WTC11 (cell line): ENCODE data around the gene CLEC2B. TPM values are rescaled to one million over a fixed set of nuclear protein-coding genes. Genes with fewer than 3 reads are reported as not detected.

Experiments used
- ATAC-seq: fragments of 200-7000 bp; cut with Tn5 transposase; 2 replicates; pipeline ENCODE4 v1.10.0; 2021; ENCODE audit warnings: mild to moderate bottlenecking, moderate library complexity
- CTCF ChIA-PET: fragments of 300-600 bp; sonication (Branson Sonifier 250); formaldehyde crosslinking; loops from one replicate; lab custom pipeline; 2021; ENCODE audit warnings: antibody characterized with exemption; lab: Charles Lee
- POLR2A ChIA-PET: fragments of 350-600 bp; sonication (Branson Sonifier 250); formaldehyde crosslinking; loops from one replicate; lab custom pipeline; 2021; ENCODE audit warnings: antibody characterized with exemption; lab: Charles Lee
- DNase-seq: peaks from one replicate; pipeline ENCODE4 v3.0.0; 2021; ENCODE audit warnings: low spot score
- H3K27ac Mint-ChIP-seq: 2 replicates; pipeline ENCODE4 v1.8.0; 2021; ENCODE audit warnings: mixed read lengths
- H3K27me3 Mint-ChIP-seq: 2 replicates; pipeline ENCODE4 v1.8.0; 2021; ENCODE audit warnings: low read depth, mild to moderate bottlenecking, moderate library complexity, mixed read lengths
- H3K36me3 Mint-ChIP-seq: 2 replicates; pipeline ENCODE4 v1.8.0; 2021; ENCODE audit warnings: mixed read lengths
- H3K4me1 Mint-ChIP-seq: 2 replicates; pipeline ENCODE4 v1.8.0; 2022; ENCODE audit warnings: mixed read lengths
- H3K4me3 Mint-ChIP-seq: 2 replicates; pipeline ENCODE4 v1.8.0; 2021; ENCODE audit warnings: mild to moderate bottlenecking, moderate library complexity, mixed read lengths
- H3K9me3 Mint-ChIP-seq: 2 replicates; pipeline ENCODE4 v1.8.0; 2021; ENCODE audit warnings: mixed read lengths
- ESRRA ChIP-seq: sonication (generic); formaldehyde crosslinking; IDR thresholded peaks from 2 replicates; pipeline ENCODE4 v1.8.1; 2022; ENCODE audit warnings: mild to moderate bottlenecking, missing genetic modification reagents, borderline replicate concordance
- FOXJ3 ChIP-seq: sonication (generic); formaldehyde crosslinking; IDR thresholded peaks from 2 replicates; pipeline ENCODE4 v1.9.0; 2021; ENCODE audit warnings: missing genetic modification reagents, mild to moderate bottlenecking, borderline replicate concordance
- KAT7 ChIP-seq: sonication (generic); formaldehyde crosslinking; IDR thresholded peaks from 2 replicates; pipeline ENCODE4 v1.8.1; 2023; ENCODE audit warnings: missing genetic modification reagents, mild to moderate bottlenecking, borderline replicate concordance
- MYBL2 ChIP-seq: sonication (generic); formaldehyde crosslinking; IDR thresholded peaks from 2 replicates; pipeline ENCODE4 v1.8.1; 2023; ENCODE audit warnings: mild to moderate bottlenecking, moderate library complexity, missing genetic modification reagents
- NFATC4 ChIP-seq: fragments of 250-450 bp; sonication (Bioruptor Pico); IDR thresholded peaks from 2 replicates; pipeline ENCODE4 v1.9.0; 2021; ENCODE audit warnings: mild to moderate bottlenecking
- NFE2L1 ChIP-seq: sonication (generic); formaldehyde crosslinking; IDR thresholded peaks from 2 replicates; pipeline ENCODE4 v1.8.1; 2023; ENCODE audit warnings: missing genetic modification reagents
- NR1H2 ChIP-seq: sonication (generic); formaldehyde crosslinking; IDR thresholded peaks from 2 replicates; pipeline ENCODE4 v1.9.0; 2021; ENCODE audit warnings: mild to moderate bottlenecking, moderate library complexity, missing genetic modification reagents
- TEAD4 ChIP-seq: sonication (generic); formaldehyde crosslinking; IDR thresholded peaks from 2 replicates; pipeline ENCODE4 v1.8.0; 2022; ENCODE audit warnings: mild to moderate bottlenecking, missing genetic modification reagents
- TP53 ChIP-seq: sonication (generic); formaldehyde crosslinking; IDR thresholded peaks from 2 replicates; pipeline ENCODE4 v1.8.1; 2023; ENCODE audit warnings: mild to moderate bottlenecking, missing genetic modification reagents
- ZNF121 ChIP-seq: sonication (generic); formaldehyde crosslinking; IDR thresholded peaks from 2 replicates; pipeline ENCODE4 v1.8.0; 2023; ENCODE audit warnings: missing genetic modification reagents
- ZNF219 ChIP-seq: sonication (generic); formaldehyde crosslinking; IDR thresholded peaks from 2 replicates; pipeline ENCODE4 v1.8.0; 2023; ENCODE audit warnings: missing genetic modification reagents, mild to moderate bottlenecking, borderline replicate concordance
- ZNF263 ChIP-seq: sonication (generic); formaldehyde crosslinking; IDR thresholded peaks from 2 replicates; pipeline ENCODE4 v1.8.1; 2022; ENCODE audit warnings: low read depth, mild to moderate bottlenecking, moderate library complexity, missing genetic modification reagents
- total RNA-seq: library from RNA; stranded (reverse); gene quantifications from 3 replicates; pipeline ENCODE4 v1.2.3, GENCODE V29; 2021
- TF ChIP-seq, protein P1 (sequence below): sonication (generic); formaldehyde crosslinking; IDR thresholded peaks from 2 replicates; pipeline ENCODE4 v1.8.1; 2023; ENCODE audit warnings: mild to moderate bottlenecking, missing genetic modification reagents
- TF ChIP-seq, protein P2 (sequence below): fragments of 250-450 bp; sonication (Bioruptor Pico); IDR thresholded peaks from 2 replicates; pipeline ENCODE4 v2.1.2; 2022; ENCODE audit warnings: mild to moderate bottlenecking, moderate library complexity
- TF ChIP-seq, protein P3 (sequence below): sonication (generic); formaldehyde crosslinking; IDR thresholded peaks from 2 replicates; pipeline ENCODE4 v1.8.1; 2022; ENCODE audit warnings: mild to moderate bottlenecking, moderate library complexity, missing genetic modification reagents
- TF ChIP-seq, protein P4 (sequence below): sonication (generic); formaldehyde crosslinking; IDR thresholded peaks from 2 replicates; pipeline ENCODE4 v1.8.1; 2023; ENCODE audit warnings: mild to moderate bottlenecking, missing genetic modification reagents, borderline replicate concordance
- TF ChIP-seq, protein P5 (sequence below): fragments of 250-450 bp; sonication (Bioruptor Pico); IDR thresholded peaks from 2 replicates; pipeline ENCODE4 v1.9.0; 2021; ENCODE audit warnings: mild to moderate bottlenecking, borderline replicate concordance
- TF ChIP-seq, protein P6 (sequence below): fragments of 200-600 bp; IDR thresholded peaks from 2 replicates; pipeline ENCODE4 v1.8.0; 2022; ENCODE audit warnings: antibody characterized with exemption
- TF ChIP-seq, protein P7 (sequence below): sonication (generic); formaldehyde crosslinking; conservative IDR thresholded peaks from 2 replicates; pipeline ENCODE4 v1.8.1; 2023; ENCODE audit warnings: mild to moderate bottlenecking, low read depth, missing genetic modification reagents, moderate library complexity

The CLEC2B gene
- total RNA-seq, 1 experiment from 2014 or later: 0.20 TPM

DNA sequence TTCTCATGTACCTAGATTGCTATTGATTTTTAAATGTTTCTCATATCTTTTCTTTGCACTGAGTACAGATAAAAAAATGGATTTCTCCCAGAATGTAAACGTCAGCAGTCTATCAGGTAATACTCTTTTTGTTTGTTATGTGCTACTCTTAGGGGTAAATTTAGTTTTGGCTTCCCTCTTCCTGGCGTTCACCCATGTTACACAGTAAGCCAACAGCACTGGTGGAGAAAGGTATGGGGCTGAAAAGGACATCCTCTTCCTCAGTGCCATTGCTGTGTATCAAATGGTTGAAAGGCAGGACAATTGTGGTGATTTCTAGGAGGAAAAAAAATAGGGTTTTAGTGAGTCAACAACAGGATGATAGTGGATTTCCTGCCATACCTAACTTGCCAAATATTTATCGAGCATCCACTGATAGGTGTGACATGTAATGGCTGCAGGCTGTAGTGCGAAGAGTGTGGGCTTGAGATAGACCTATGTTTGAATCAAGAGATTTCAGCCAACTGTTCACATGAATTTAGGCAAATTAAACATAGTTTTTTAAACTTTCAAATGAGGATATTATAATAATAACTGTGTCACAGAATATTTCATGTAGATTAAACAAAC lies 19.6 kb upstream of the CLEC2B start:
- Mint-ChIP-seq H3K27me3 (no peaks in the 10 kb centered on the region), H3K27ac (no peak overlapping the region), H3K4me3 (no peak overlapping the region), H3K4me1 (no peaks in the 10 kb centered on the region), H3K36me3 (no peaks in the 10 kb centered on the region), H3K9me3 (no peaks in the 10 kb centered on the region)
- DNase-seq (no peak), ATAC-seq (no peak)
- CTCF ChIA-PET: no interaction called here
- POLR2A ChIA-PET: no interaction called here
- TF ChIP-seq ZNF219 (CRISPR knock-in tag) (no peak), NR1H2 (CRISPR knock-in tag) (no peak), KAT7 (no peak), NFE2L1 (CRISPR knock-in tag) (no peak), ESRRA (no peak), ZNF263 (CRISPR knock-in tag) (no peak), TEAD4 (CRISPR knock-in tag) (no peak), TP53 (CRISPR knock-in tag) (no peak), MYBL2 (CRISPR knock-in tag) (no peak), NFATC4 (CRISPR knock-in tag) (no peak)
- TF ChIP-seq, protein P1, sequence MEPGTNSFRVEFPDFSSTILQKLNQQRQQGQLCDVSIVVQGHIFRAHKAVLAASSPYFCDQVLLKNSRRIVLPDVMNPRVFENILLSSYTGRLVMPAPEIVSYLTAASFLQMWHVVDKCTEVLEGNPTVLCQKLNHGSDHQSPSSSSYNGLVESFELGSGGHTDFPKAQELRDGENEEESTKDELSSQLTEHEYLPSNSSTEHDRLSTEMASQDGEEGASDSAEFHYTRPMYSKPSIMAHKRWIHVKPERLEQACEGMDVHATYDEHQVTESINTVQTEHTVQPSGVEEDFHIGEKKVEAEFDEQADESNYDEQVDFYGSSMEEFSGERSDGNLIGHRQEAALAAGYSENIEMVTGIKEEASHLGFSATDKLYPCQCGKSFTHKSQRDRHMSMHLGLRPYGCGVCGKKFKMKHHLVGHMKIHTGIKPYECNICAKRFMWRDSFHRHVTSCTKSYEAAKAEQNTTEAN (CRISPR knock-in tag): no peak
- TF ChIP-seq, protein P2, sequence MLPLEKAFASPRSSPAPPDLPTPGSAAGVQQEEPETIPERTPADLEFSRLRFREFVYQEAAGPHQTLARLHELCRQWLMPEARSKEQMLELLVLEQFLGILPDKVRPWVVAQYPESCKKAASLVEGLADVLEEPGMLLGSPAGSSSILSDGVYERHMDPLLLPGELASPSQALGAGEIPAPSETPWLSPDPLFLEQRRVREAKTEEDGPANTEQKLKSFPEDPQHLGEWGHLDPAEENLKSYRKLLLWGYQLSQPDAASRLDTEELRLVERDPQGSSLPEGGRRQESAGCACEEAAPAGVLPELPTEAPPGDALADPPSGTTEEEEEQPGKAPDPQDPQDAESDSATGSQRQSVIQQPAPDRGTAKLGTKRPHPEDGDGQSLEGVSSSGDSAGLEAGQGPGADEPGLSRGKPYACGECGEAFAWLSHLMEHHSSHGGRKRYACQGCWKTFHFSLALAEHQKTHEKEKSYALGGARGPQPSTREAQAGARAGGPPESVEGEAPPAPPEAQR: no peak
- TF ChIP-seq, protein P3, sequence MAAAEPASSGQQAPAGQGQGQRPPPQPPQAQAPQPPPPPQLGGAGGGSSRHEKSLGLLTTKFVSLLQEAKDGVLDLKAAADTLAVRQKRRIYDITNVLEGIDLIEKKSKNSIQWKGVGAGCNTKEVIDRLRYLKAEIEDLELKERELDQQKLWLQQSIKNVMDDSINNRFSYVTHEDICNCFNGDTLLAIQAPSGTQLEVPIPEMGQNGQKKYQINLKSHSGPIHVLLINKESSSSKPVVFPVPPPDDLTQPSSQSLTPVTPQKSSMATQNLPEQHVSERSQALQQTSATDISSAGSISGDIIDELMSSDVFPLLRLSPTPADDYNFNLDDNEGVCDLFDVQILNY (CRISPR knock-in tag): no peak
- TF ChIP-seq, protein P4, sequence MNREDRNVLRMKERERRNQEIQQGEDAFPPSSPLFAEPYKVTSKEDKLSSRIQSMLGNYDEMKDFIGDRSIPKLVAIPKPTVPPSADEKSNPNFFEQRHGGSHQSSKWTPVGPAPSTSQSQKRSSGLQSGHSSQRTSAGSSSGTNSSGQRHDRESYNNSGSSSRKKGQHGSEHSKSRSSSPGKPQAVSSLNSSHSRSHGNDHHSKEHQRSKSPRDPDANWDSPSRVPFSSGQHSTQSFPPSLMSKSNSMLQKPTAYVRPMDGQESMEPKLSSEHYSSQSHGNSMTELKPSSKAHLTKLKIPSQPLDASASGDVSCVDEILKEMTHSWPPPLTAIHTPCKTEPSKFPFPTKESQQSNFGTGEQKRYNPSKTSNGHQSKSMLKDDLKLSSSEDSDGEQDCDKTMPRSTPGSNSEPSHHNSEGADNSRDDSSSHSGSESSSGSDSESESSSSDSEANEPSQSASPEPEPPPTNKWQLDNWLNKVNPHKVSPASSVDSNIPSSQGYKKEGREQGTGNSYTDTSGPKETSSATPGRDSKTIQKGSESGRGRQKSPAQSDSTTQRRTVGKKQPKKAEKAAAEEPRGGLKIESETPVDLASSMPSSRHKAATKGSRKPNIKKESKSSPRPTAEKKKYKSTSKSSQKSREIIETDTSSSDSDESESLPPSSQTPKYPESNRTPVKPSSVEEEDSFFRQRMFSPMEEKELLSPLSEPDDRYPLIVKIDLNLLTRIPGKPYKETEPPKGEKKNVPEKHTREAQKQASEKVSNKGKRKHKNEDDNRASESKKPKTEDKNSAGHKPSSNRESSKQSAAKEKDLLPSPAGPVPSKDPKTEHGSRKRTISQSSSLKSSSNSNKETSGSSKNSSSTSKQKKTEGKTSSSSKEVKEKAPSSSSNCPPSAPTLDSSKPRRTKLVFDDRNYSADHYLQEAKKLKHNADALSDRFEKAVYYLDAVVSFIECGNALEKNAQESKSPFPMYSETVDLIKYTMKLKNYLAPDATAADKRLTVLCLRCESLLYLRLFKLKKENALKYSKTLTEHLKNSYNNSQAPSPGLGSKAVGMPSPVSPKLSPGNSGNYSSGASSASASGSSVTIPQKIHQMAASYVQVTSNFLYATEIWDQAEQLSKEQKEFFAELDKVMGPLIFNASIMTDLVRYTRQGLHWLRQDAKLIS: no peak

DNA sequence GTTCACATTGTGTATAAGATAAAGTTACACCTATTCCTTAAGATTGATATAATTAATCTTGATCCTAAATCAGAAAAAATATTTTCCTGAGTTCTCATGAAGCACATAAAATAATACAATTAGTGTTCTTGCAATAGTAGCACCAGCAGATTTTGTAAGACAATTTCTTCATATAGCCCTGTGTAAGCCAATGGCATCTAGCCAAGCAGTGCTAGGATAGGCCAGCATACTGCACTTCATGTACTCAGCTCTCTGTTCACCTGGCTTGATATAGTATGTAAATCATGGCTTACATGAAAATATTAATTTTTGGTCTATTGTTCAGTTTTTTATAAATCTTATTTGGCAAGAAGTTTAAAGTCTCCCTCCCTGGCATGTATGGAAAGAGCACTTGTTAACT lies 14.0 kb upstream of the CLEC2B start:
- H3K4me1 Mint-ChIP-seq: peaks cover 15% of the 10 kb centered on the region
- H3K27me3 Mint-ChIP-seq: no peaks in the 10 kb centered on the region
- CTCF ChIA-PET: no interaction called here
- H3K36me3 Mint-ChIP-seq: no peaks in the 10 kb centered on the region
- POLR2A ChIA-PET: no interaction called here
- ATAC-seq (no peak), DNase-seq (no peak)
- H3K4me3 Mint-ChIP-seq: no peak overlapping the region
- H3K27ac Mint-ChIP-seq: no peak overlapping the region
- no peaks in the 10 kb centered on the region for H3K9me3 Mint-ChIP-seq
- TF ChIP-seq, protein P5, sequence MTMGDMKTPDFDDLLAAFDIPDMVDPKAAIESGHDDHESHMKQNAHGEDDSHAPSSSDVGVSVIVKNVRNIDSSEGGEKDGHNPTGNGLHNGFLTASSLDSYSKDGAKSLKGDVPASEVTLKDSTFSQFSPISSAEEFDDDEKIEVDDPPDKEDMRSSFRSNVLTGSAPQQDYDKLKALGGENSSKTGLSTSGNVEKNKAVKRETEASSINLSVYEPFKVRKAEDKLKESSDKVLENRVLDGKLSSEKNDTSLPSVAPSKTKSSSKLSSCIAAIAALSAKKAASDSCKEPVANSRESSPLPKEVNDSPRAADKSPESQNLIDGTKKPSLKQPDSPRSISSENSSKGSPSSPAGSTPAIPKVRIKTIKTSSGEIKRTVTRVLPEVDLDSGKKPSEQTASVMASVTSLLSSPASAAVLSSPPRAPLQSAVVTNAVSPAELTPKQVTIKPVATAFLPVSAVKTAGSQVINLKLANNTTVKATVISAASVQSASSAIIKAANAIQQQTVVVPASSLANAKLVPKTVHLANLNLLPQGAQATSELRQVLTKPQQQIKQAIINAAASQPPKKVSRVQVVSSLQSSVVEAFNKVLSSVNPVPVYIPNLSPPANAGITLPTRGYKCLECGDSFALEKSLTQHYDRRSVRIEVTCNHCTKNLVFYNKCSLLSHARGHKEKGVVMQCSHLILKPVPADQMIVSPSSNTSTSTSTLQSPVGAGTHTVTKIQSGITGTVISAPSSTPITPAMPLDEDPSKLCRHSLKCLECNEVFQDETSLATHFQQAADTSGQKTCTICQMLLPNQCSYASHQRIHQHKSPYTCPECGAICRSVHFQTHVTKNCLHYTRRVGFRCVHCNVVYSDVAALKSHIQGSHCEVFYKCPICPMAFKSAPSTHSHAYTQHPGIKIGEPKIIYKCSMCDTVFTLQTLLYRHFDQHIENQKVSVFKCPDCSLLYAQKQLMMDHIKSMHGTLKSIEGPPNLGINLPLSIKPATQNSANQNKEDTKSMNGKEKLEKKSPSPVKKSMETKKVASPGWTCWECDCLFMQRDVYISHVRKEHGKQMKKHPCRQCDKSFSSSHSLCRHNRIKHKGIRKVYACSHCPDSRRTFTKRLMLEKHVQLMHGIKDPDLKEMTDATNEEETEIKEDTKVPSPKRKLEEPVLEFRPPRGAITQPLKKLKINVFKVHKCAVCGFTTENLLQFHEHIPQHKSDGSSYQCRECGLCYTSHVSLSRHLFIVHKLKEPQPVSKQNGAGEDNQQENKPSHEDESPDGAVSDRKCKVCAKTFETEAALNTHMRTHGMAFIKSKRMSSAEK (CRISPR knock-in tag): no peak
- TF ChIP-seq FOXJ3 (no peak), ZNF121 (no peak)
- TF ChIP-seq, protein P6, sequence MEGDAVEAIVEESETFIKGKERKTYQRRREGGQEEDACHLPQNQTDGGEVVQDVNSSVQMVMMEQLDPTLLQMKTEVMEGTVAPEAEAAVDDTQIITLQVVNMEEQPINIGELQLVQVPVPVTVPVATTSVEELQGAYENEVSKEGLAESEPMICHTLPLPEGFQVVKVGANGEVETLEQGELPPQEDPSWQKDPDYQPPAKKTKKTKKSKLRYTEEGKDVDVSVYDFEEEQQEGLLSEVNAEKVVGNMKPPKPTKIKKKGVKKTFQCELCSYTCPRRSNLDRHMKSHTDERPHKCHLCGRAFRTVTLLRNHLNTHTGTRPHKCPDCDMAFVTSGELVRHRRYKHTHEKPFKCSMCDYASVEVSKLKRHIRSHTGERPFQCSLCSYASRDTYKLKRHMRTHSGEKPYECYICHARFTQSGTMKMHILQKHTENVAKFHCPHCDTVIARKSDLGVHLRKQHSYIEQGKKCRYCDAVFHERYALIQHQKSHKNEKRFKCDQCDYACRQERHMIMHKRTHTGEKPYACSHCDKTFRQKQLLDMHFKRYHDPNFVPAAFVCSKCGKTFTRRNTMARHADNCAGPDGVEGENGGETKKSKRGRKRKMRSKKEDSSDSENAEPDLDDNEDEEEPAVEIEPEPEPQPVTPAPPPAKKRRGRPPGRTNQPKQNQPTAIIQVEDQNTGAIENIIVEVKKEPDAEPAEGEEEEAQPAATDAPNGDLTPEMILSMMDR: no peak
- TF ChIP-seq, protein P7, sequence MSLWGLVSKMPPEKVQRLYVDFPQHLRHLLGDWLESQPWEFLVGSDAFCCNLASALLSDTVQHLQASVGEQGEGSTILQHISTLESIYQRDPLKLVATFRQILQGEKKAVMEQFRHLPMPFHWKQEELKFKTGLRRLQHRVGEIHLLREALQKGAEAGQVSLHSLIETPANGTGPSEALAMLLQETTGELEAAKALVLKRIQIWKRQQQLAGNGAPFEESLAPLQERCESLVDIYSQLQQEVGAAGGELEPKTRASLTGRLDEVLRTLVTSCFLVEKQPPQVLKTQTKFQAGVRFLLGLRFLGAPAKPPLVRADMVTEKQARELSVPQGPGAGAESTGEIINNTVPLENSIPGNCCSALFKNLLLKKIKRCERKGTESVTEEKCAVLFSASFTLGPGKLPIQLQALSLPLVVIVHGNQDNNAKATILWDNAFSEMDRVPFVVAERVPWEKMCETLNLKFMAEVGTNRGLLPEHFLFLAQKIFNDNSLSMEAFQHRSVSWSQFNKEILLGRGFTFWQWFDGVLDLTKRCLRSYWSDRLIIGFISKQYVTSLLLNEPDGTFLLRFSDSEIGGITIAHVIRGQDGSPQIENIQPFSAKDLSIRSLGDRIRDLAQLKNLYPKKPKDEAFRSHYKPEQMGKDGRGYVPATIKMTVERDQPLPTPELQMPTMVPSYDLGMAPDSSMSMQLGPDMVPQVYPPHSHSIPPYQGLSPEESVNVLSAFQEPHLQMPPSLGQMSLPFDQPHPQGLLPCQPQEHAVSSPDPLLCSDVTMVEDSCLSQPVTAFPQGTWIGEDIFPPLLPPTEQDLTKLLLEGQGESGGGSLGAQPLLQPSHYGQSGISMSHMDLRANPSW (CRISPR knock-in tag): no peak
